HG02610 (cell line): Measurements from ENCODE around the gene CDS1.
"Not testable (repeated sequence)": the region's sequence is repeated elsewhere in the genome, so short reads cannot be mapped to it uniquely, and the experiment has no call there.

Source experiments
- ATAC-seq: cut with Tn5 transposase; IDR thresholded peaks from one replicate; pipeline ENCODE4 v1.9.1; 2021; ENCODE audit warnings: mild to moderate bottlenecking, moderate library complexity; ENCODE audit not compliant: unreplicated experiment

Gene CDS1

DNA sequence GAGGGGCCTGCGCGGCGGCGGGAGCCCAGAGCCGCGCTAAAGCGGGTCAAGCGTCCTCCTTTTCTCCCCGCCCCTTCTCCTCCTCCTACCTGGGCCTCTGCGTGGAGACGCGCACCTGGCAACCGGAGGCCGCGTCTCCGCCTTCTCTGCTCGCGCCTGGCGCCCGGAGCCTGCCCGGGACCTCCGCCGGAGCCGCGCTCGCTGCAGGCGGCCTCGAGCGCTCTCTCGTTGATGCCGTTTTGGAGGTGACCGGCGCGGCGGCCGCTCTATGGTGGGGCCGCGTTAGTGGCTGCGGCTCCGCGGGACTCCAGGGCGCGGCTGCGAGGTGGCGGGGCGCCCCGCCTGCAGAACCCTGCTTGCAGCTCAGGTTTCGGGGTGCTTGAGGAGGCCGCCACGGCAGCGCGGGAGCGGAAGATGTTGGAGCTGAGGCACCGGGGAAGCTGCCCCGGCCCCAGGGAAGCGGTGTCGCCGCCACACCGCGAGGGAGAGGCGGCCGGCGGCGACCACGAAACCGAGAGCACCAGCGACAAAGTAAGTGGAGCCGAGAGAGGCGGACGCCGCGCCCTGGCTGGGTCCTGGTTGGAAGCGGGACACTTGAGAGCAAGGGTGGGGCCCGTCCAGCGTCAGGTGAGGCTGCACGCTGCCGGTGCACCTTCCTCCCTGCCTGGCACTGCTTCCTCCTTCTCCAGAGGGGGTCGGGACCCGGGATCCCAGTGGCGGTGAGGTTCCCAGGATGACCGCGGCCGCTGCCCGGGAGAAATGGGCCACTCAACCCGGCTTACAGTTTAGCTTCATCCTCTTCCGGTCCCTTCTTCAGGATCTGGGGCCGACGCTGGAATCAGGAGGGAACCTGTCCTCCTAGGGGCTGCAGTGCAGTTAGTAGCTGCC is at the start of gene CDS1:
CDS1 (plus strand) TSS at position 140 of the 888 bp plus-strand sequence; CDS start at position 415, 275 bp downstream.
- ATAC-seq, result peak; percentile 34

DNA sequence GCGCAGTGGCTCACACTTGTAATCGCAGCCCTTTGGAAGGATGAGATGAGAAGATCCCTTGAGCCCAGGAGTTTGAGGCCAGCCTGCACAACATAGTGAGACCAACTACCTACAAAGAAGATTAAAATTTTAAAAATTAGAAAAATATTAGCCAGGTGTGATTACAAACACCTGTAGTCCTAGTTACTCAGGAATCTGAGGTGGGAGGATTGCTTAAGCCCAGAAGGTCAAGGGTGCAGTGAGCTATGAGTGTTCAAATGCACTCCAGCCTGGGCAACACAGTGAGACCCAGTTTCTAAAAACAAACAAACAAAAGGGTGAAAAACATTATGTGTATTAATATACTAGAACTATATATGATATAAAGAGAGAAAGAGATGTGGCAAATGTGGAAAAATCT is 47.0 kb upstream of the CDS1 start:
- ATAC-seq, result no peak

DNA sequence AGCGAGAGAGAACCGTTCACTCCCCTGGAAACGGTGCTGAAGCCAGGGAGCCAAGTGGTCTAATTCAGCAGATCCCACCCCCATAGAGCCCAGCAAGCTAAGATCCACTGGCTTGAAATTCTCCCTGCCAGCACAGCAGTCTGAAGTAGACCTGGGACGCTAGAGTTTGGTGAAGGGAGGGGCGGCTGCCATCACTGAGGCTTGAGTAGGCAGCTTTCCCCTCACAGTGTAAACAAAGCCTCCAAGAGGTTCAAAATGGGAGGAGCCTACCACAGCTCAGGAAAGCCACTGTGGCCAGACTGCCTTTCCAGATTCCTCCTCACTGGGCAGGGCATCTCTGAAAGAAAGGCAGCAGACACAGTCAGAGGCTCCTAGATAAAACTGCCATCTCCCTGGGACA is 37.8 kb upstream of the CDS1 start:
- no peak for ATAC-seq

DNA sequence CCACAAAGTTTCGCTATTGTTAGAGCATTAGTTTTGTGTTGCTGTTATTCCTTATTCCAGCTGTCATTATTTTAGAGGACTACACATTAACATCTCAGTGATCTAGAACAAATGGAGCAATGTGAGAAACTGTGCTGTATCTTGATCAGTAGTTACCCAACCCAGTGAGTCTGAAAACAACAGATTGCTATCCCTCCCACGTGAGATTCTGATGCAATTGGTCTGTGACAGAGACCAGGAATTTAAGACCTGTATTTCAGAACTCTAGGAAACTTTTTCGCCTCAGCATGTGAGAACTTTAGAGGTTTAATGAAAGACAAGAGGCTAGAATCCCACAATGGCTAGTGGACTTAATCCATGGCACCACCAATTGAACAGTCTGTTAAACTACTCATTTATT is 35.7 kb upstream of the CDS1 start:
- no peak for ATAC-seq

DNA sequence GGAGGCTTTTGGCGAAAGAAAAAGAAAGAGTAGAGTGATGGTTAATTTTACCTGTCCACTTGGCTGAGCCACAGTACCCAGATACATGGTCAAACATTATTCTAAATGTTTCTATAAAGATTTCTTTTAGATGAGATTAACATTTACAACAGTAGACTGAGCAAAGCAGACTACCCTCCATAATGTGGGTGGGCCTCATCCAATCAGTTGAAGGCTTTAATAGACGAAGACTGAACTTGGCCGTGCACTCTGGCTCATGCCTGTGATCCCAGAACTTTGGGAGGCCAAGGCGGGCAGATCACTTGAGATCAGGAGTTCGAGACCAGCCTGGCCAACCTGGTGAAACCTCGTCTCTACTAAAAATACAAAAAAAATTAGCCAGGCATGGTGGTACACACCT is 33.7 kb upstream of the CDS1 start:
- ATAC-seq, result not testable (repeated sequence)

DNA sequence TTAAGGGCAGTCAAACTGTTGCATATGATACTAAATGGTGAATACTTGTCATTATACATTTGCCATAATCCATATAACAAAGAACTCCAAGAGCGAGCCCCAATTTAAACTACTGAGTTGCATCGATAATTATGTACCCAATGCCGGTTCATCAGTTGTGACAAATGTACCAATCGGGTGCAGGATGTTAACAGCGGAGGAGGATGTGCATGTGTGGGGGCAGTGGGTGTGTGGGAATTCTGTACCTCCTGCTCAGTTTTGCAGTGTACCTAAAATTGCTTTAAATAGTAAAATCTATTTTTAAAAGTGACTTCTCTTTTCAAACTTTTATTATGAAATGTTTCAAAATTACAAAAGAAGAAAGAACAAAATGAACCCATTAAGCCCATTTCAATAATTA is 20.8 kb upstream of the CDS1 start:
- ATAC-seq, result no peak

DNA sequence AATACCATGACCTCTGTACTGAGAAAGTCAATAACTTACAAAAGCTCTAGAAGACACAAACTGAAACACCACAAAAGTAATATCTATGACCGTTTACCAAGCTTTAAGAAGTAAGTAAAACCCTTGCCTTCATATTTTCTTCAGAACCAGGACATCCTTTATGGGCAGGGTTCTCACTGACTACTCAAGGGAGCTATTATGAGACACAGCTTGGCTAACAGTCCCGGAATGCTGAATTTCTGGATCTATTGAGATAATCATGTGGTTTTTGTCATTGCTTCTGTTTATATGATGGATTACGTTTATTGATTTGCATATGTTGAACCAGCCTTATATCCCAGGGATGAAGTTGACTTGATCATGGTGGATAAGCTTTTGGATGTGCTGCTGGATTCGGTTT is 19.9 kb upstream of the CDS1 start:
- no peak for ATAC-seq

DNA sequence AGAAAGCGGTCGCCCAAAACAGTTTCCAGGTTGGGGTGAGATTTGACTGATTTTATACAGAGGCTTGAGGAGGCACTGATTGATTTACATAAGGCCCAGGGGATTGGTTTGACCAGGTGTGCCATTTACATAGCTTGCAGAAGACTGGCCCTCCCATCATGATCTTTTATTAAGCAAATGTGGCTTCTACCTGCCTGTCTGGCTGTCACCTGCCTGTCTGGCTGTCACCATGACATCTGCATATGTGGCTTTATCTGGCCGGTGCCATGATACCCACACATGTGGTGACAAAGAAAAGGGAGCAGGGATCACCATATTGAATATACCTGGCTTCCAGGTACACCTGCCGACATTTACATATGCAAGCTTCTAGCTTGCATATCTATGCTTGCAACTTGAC is 17.0 kb upstream of the CDS1 start:
- ATAC-seq, result no peak

DNA sequence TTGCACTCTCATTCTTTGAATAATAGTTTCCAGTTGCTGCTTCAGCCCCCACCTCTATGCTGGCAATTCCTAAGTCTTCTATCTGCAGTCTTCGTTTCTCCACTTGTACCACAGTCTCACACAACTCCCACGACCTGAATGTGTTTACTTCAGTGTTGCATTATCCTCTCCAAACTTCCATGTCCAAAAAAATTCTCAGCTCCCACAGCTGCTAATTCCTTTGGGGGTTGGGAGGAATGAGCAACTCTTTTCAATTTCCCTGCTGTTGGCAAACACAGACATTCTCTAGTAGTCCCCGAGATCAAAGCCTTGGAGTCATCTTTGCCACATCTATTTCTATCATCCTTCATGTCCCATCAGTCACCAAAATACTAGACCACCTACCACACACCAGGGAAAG is 14.4 kb upstream of the CDS1 start:
- no peak for ATAC-seq

DNA sequence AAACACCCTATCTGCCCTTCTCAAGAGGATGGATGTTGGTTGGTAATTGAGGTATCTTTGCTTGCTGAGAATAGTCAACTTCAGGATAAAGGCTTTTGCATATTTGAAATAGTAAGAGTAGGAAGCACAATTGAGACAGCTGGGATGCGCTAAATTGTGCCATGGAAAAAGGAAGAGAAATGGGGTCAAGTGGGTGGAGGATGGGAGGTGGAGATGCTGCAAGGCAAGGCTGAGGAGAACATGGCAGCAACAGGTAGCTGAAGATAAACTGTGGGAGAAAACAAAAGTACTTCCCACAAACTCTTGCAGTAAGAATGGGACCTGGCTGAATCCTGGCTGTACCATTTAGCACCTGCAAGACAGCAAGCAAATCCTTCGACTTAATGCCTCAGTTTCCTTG is 13.9 kb upstream of the CDS1 start:
- ATAC-seq, result no peak

DNA sequence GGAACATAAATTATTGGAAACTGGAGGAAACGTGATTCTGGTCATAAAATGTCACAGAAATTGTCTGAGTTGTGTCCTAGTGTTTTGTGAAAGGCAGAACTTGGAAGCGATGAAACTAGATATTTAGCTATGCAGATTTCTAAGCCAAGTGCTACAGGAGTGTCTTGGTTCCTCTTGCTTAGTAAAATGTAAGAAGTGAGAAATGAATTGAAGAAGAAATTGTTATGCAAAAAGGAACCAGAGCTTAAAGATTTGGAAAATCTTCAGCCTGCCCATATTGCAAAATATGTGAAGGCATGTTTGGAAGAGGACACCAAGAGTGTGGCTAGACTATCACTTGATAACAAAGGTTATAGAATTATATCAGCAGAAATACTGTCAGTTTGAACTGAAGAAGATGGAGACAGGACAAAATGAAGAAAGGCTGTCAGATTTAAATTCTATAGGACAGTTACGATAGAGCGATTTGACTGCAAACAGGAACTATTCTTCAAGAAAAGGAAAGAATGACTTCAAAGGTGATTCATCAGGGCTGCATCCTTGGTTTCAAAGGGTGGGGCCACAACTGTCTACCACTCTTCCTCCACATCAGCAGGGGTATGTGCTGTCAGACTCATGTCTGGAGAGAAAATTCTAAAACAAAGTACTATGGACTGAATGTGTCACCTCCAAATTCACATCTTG is 9.4 kb upstream of the CDS1 start:
- no peak for ATAC-seq

DNA sequence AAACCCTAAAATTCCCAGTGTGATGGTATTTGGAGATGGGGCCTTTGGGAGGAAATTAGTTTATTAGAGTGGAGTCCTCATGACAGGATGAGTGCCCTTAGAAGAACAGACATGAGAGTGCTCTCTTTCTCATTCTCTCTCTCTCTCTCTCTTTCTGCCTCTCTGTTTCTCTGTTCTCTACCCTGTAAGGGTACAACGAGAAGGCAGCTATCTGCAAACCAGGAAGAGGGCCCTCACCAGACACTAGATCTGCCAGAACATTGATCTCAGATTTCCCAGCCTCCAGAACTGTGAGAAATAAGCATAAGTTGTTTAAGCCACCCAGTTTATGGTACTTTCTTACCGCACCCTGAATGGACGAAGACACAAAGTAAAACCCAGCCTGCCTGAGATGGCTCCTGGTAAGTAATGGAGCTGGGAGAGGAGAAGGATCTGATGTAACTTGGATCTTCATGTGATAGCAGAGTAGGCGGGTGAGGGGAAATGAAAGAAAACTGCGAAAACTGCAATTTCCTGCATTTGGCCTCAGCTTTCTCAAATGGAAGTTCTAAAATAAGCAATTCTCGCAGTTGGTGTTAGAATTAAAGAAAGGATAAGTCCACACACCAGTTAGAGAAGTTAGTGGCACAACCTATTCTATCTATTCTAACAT is 8.7 kb upstream of the CDS1 start:
- ATAC-seq, result no peak

DNA sequence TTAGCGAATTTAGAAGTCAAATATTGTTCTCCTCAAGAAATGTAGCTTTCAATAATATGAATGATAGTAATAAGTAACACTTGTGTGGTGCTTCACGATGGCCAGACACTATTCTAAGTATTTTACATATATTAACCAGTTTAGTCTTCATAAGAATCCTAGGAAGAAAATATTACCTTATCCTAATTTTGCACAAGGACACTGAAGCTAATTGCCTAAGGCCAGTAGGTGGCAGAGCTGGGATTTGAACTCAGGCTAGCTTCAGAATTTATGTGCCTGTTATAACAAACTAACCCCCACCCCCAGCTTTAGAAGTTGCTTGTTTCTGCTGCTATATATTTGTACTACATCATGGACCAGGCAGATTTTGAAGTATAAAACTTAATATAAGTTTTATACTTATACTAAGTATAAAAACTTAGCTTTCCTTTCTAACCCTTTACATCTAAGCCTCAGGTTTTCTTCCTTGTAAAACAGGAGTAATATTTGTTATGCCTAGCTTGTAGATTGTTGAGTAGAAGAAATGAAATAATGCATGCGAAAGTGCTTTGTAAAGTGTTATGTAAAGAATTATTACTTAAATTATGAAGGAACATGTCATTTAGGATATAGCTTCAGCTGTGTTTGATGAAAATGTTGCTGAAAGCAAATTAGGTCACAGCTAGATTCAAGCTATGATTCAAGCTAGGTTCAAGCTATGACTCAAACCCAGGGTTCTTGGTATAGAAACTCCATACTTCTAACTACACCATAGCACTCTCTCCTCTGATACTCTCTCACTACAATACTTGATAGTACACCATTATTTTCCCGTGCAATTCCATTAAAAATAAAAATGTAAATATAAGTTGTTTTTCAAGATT is 4.2 kb upstream of the CDS1 start:
- ATAC-seq, result no peak

DNA sequence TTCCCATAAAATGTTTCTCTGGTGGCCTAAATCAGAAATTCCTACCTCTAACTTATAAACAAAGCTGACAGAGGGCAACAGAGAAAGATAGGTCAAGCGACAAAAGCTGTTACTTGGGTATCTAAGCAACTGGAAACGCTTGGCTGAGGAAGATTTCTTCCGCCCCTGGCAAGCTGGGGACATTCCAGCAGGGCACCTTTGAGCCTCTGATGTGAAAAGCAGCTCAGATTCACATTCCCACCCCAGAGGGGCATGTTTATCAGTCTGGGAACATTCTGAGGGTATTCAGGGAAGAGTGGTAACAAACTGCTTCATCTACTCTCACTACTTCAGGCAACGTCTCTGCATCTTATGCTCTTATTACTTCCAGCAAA is 3.5 kb upstream of the CDS1 start:
- ATAC-seq, result no peak

DNA sequence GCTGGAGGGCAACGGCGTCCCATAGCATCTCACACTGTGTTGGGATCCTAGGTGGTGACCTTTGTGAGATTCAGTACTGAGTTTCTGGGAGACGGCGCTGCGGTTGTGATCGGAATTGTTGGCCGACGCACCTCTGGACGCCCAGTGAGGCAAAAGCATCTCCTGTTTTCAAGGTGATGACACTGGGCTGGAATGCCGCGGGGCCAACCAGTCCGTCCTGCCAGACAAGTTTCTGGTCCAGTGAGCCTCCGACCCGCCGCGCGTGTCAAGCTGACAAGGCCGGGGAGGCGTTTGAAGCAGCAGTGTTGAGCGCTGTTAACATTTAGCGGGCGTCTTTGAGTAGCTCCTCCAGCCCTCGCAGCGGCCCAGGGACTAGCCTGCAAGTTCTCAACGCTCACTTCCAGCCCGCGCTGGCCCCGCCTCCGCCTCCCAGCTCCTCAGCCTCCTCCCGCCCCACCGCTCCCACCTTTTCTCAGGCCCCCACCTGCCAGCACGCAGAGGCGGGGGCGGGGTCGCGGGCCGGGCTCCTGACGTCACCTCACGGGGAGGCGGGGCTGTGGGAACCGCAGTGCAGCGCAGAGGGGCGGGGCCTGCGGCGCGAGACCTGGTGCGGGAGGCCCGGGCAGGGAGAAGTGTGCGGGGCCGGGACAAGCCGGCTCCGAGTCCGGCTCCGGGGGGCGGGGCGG is 482 bp upstream of the CDS1 start:
- peak; percentile 81 for ATAC-seq

DNA sequence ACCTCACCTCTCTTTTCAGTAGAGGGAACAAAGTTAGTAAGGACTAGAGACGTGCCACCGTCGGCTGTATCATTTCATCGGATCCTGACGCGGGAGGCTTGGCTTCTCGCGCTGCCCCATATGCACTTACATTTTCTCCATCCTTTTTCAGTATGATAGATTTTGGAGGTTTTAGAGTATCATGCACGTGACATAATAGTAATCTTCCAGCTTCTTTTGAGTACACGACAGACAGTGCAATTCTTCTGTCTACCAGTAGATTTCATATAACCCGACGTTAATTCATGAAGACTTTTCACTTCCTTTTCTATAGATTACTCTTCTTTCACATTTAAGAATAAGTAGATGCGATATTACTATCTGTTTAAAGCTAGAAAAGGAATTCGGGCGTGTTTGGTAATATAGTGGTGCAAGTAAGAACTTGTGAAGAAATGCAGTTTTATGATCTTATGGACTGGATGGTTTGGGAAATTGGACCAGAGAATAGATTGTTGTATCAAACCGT is 1.0 kb downstream of the CDS1 start:
- no peak for ATAC-seq

DNA sequence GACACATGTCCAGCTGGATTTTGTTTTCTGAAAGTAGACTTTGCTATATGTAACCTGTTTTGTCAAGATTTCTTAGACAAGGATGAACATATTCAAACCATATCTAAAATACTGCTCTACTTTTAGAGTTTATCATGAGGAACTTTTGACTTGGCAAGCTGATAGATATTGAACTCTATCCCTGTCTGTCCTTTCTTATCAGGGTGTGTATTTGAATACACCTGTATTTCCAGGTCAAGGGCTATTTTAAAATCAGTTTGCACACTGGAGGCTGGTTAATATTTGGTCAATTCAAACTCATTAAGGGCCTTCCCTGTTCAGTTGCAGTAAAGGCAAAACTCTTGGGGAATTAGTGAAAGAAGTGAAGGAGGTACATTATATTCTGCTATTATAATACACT is 2.3 kb downstream of the CDS1 start:
- ATAC-seq, result no peak

DNA sequence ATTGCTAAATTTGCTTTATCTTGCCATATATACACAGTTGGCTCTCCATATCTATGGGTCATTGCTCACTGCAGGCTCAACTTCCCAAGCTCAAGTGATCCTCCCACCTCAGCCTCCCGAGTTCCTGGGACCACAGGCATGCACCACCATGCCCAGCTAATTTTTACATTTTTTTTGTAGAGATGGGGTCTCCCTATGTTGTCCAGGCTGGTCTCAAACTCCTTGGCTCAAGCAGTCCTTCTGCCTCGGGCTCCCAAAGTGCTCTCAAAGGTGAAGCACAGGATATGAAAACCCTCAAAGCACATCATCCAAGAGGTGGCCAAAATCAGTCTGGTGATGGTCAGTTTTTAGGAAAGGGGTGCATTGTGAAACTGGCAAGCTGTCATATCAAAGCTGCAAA is 11.8 kb downstream of the CDS1 start:
- ATAC-seq, result no peak

DNA sequence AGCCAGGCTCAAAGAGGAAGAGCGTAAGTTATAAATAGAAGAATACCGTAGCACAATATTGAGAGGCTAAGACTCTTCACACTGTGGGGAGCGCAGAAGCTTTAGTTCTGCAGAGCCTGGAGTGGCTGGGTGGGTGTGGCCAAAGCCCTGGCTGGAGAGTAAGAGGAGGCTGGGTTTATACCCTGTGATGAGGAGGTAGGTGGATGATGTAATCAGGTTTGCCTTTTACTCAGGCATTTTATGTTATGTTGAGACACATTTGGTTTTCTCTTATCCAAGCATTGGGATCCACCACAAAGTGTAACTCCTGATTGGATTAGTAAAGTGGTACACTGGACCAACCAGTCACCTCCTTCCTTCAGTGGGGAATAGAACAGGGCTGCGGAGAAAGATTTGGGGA is 13.9 kb downstream of the CDS1 start:
- no peak for ATAC-seq

DNA sequence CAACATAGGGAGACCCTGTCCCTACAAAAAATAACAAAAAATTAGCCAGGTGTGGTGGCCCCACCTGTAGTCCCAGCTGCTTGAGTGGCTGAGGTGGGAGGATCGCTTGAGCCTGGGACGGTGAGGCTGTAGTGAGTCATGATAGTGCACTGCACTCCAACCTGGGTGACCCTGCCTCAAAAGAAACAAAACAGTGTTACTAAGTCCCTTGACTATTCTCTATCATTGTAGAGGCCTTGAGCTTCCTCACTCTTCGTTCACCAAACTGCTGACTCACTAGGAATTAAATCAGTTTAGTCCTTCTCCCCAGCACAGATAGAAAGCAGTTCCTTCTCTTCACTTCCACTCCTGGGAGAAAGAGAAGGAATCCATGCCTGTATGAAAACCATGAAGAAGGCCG is 14.5 kb downstream of the CDS1 start:
- no peak for ATAC-seq
